H9 (cell line): ENCODE measurements around the gene LMF1. TPM values are rescaled to one million over a fixed set of nuclear protein-coding genes. Genes with fewer than 3 reads are reported as not detected.

Experiments
- DNase-seq: peaks from one replicate; pipeline ENCODE4 v3.0.0-alpha.2; 2017
- H2AFZ ChIP-seq: one replicate; pipeline ENCODE4 v1.6.1; 2013; ENCODE audit warnings: mild to moderate bottlenecking, low read length, control low read depth, moderate library complexity
- H2AK5ac ChIP-seq: 2 replicates; pipeline ENCODE4 v1.6.1; 2013; ENCODE audit warnings: low read length, control low read depth, mixed read lengths; ENCODE audit not compliant: insufficient read length
- H2BK120ac ChIP-seq: one replicate; pipeline ENCODE4 v1.6.1; 2013; ENCODE audit warnings: low read depth, mild to moderate bottlenecking, low read length, control low read depth, inconsistent platforms; ENCODE audit not compliant: poor library complexity, severe bottlenecking
- H2BK12ac ChIP-seq: 2 replicates; pipeline ENCODE4 v1.6.1; 2013; ENCODE audit warnings: low read length, control low read depth, mixed read lengths, low read depth; ENCODE audit not compliant: insufficient read length
- H2BK15ac ChIP-seq: 2 replicates; pipeline ENCODE4 v1.6.1; 2013; ENCODE audit warnings: low read depth, low read length, control low read depth
- H2BK20ac ChIP-seq: one replicate; pipeline ENCODE4 v1.6.1; 2013; ENCODE audit warnings: low read depth, mild to moderate bottlenecking, low read length, control low read depth, inconsistent platforms; ENCODE audit not compliant: poor library complexity, severe bottlenecking
- H2BK5ac ChIP-seq: 2 replicates; pipeline ENCODE4 v1.6.1; 2013; ENCODE audit warnings: low read length, control low read depth, mixed read lengths; ENCODE audit not compliant: insufficient read length
- H3K14ac ChIP-seq: 2 replicates; pipeline ENCODE4 v1.6.1; 2013; ENCODE audit warnings: low read length, control low read depth; ENCODE audit not compliant: insufficient read depth
- H3K18ac ChIP-seq: 2 replicates; pipeline ENCODE4 v1.6.1; 2013; ENCODE audit warnings: low read depth, mild to moderate bottlenecking, mixed read lengths, low read length, control low read depth; ENCODE audit not compliant: insufficient read length
- H3K23ac ChIP-seq: 2 replicates; pipeline ENCODE4 v1.6.1; 2013; ENCODE audit warnings: low read length, control low read depth, mixed read lengths, low read depth; ENCODE audit not compliant: insufficient read length
- H3K23me2 ChIP-seq: 2 replicates; pipeline ENCODE4 v1.6.1; 2013; ENCODE audit warnings: low read depth, mild to moderate bottlenecking, mixed read lengths, low read length, control low read depth; ENCODE audit not compliant: insufficient read length, poor library complexity, severe bottlenecking
- H3K27ac ChIP-seq: 2 replicates; pipeline ENCODE4 v1.5.1; 2013; ENCODE audit warnings: low read length, control low read depth, mixed read lengths, low read depth; ENCODE audit not compliant: insufficient read length
- H3K27me3 ChIP-seq: 2 replicates; pipeline ENCODE4 v1.6.1; 2013; ENCODE audit warnings: low read length, control low read depth, inconsistent platforms; ENCODE audit not compliant: insufficient read depth
- H3K4ac ChIP-seq: 2 replicates; pipeline ENCODE4 v1.6.1; 2013; ENCODE audit warnings: low read depth, mild to moderate bottlenecking, control low read depth, inconsistent platforms, low read length, moderate library complexity
- H3K4me1 ChIP-seq: 2 replicates; pipeline ENCODE4 v1.6.1; 2013; ENCODE audit warnings: low read length, control low read depth, inconsistent platforms; ENCODE audit not compliant: insufficient read depth
- H3K4me2 ChIP-seq: 2 replicates; pipeline ENCODE4 v1.6.1; 2013; ENCODE audit warnings: low read length, control low read depth, mixed read lengths; ENCODE audit not compliant: insufficient read length, insufficient read depth
- H3K56ac ChIP-seq: 2 replicates; pipeline ENCODE4 v1.6.1; 2013; ENCODE audit warnings: low read depth, mild to moderate bottlenecking, mixed read lengths, low read length, control low read depth; ENCODE audit not compliant: insufficient read length
- H3K79me1 ChIP-seq: 2 replicates; pipeline ENCODE4 v1.6.1; 2013; ENCODE audit warnings: low read depth, mild to moderate bottlenecking, moderate library complexity, low read length, control low read depth, inconsistent platforms; ENCODE audit not compliant: insufficient read depth, poor library complexity, severe bottlenecking
- H3K79me2 ChIP-seq: 2 replicates; pipeline ENCODE4 v1.6.1; 2013; ENCODE audit warnings: low read length, control low read depth, inconsistent platforms; ENCODE audit not compliant: insufficient read depth
- H3K9ac ChIP-seq: 2 replicates; pipeline ENCODE4 v1.6.1; 2013; ENCODE audit warnings: low read length, control low read depth, mixed read lengths; ENCODE audit not compliant: insufficient read length; ENCODE audit errors: extremely low read depth
- H3K9me3 ChIP-seq: one replicate; pipeline ENCODE4 v1.6.1; 2013; ENCODE audit warnings: low read depth, low read length, inconsistent platforms; ENCODE audit not compliant: control insufficient read depth
- H3T11ph ChIP-seq: one replicate; pipeline ENCODE4 v1.6.1; 2013; ENCODE audit warnings: mild to moderate bottlenecking, low read length, control low read depth, inconsistent platforms
- H4K20me1 ChIP-seq: one replicate; pipeline ENCODE4 v1.6.1; 2013; ENCODE audit not compliant: control insufficient read depth, insufficient read length, insufficient read depth
- H4K5ac ChIP-seq: 2 replicates; pipeline ENCODE4 v1.6.1; 2013; ENCODE audit warnings: low read depth, mild to moderate bottlenecking, mixed read lengths, low read length, control low read depth; ENCODE audit not compliant: insufficient read length
- H4K8ac ChIP-seq: replicated peaks from 2 replicates; pipeline ENCODE4 v1.6.1; 2013; ENCODE audit warnings: low read length, control low read depth, mixed read lengths, low read depth; ENCODE audit not compliant: insufficient read length
- H4K91ac ChIP-seq: 2 replicates; pipeline ENCODE4 v1.6.1; 2013; ENCODE audit warnings: low read depth, mild to moderate bottlenecking, moderate library complexity, mixed read lengths, low read length, control low read depth; ENCODE audit not compliant: insufficient read length
- H3K27ac Mint-ChIP-seq, 3 experiments: 2 replicates in 2 of 3; 3 replicates in 1 of 3; pipeline ENCODE4 v1.8.0; 2020 to 2021; ENCODE audit warnings: mixed read lengths in 3 of 3, mild to moderate bottlenecking in 1 of 3, moderate library complexity in 1 of 3
- H3K27me3 Mint-ChIP-seq: 2 replicates; pipeline ENCODE4 v1.8.0; 2021; ENCODE audit warnings: low read depth, mild to moderate bottlenecking, moderate library complexity, mixed read lengths
- H3K36me3 Mint-ChIP-seq, 3 experiments: 2 replicates in 2 of 3; 3 replicates in 1 of 3; pipeline ENCODE4 v1.8.0; 2020 to 2021; ENCODE audit warnings: low read depth in 3 of 3, mixed read lengths in 3 of 3; ENCODE audit not compliant: insufficient read depth in 1 of 3
- H3K4me1 Mint-ChIP-seq, 2 experiments: 2 replicates each; pipeline ENCODE4 v1.8.0; 2020; ENCODE audit warnings: mixed read lengths in 2 of 2
- H3K4me3 Mint-ChIP-seq, 2 experiments: 2 replicates in 1 of 2; 3 replicates in 1 of 2; pipeline ENCODE4 v1.8.0; 2020 to 2021; ENCODE audit warnings: mild to moderate bottlenecking in 2 of 2, mixed read lengths in 2 of 2, moderate library complexity in 1 of 2
- H3K9me3 Mint-ChIP-seq, 2 experiments: 2 replicates in 1 of 2; 3 replicates in 1 of 2; pipeline ENCODE4 v1.8.0; 2020; ENCODE audit warnings: mild to moderate bottlenecking in 2 of 2, mixed read lengths in 2 of 2, moderate library complexity in 1 of 2
- WGBS: extraction: QIAGEN DNeasy Blood & Tissue Kit; methylation state at CpG from one replicate; pipeline ENCODE4 v1.1.7; 2013; ENCODE audit warnings: missing lambda C conversion rate, low lambda C conversion rate, mixed read lengths; ENCODE audit not compliant: insufficient read length; ENCODE audit errors: extremely low coverage; 5-methylcytosine and 5-hydroxymethylcytosine counted together
- total RNA-seq: library from RNA; stranded (reverse); gene quantifications from 2 replicates; pipeline ENCODE4 v1.2.1, GENCODE V29; 2021
- TF ChIP-seq, protein P1 (sequence below): fragments of 200-600 bp; sonication (generic); conservative IDR thresholded peaks from 3 replicates; pipeline ENCODE4 v1.8.0; 2021; ENCODE audit warnings: antibody characterized with exemption, mild to moderate bottlenecking

The LMF1 gene
- total RNA-seq, 1 experiment from 2014 or later = 7.1 TPM

DNA sequence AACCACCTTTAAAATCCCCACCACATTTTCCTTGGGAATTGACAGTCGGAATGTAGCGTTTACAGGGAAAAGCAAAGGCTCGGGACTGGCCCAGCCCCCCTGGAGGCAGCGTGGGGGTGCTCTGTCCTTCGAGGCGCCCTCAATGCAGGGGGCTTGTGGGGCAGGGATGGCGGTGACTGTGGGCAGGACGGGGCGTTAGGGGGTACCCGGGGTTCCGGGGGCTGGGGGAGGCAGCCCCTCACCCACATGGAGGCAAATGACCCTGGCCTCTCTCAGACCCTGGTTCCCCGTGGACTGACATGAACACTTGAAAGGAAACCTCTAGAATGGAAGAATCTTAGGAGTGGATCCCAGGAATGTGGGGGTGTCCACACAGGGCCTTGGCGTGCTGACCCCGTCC, 91.9 kb downstream of the LMF1 start:
- no peaks in the 10 kb centered on the region for H3K9me3 Mint-ChIP-seq
- TF ChIP-seq, protein P1, sequence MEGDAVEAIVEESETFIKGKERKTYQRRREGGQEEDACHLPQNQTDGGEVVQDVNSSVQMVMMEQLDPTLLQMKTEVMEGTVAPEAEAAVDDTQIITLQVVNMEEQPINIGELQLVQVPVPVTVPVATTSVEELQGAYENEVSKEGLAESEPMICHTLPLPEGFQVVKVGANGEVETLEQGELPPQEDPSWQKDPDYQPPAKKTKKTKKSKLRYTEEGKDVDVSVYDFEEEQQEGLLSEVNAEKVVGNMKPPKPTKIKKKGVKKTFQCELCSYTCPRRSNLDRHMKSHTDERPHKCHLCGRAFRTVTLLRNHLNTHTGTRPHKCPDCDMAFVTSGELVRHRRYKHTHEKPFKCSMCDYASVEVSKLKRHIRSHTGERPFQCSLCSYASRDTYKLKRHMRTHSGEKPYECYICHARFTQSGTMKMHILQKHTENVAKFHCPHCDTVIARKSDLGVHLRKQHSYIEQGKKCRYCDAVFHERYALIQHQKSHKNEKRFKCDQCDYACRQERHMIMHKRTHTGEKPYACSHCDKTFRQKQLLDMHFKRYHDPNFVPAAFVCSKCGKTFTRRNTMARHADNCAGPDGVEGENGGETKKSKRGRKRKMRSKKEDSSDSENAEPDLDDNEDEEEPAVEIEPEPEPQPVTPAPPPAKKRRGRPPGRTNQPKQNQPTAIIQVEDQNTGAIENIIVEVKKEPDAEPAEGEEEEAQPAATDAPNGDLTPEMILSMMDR = no peak
- H4K91ac ChIP-seq = no peak overlapping the region
- no peak overlapping the region for H3K27ac Mint-ChIP-seq
- no peak overlapping the region for H2BK12ac ChIP-seq
- no peaks in the 10 kb centered on the region for H3K36me3 Mint-ChIP-seq
- H3K4me3 Mint-ChIP-seq = no peak overlapping the region
- H3K9ac ChIP-seq = no peak overlapping the region
- H3K4me1 Mint-ChIP-seq = peaks cover 0 to 5% of the 10 kb centered on the region in 2 experiments; a peak in 3 of 4 replicates
- no peak overlapping the region for H3K14ac ChIP-seq
- H2BK20ac ChIP-seq = no peak overlapping the region
- WGBS = no CpG with 5 or more reads among the region's 14 CpGs
- no peak overlapping the region for H3K18ac ChIP-seq
- no peak overlapping the region for H2BK5ac ChIP-seq
- no peaks in the 10 kb centered on the region for H4K20me1 ChIP-seq
- no peak overlapping the region for H3K56ac ChIP-seq
- H3K27me3 ChIP-seq = no peaks in the 10 kb centered on the region
- no peak overlapping the region for H3K27ac ChIP-seq
- no peak overlapping the region for H2BK120ac ChIP-seq
- H3K27me3 Mint-ChIP-seq = peaks cover 9% of the 10 kb centered on the region
- H2BK15ac ChIP-seq = no peak overlapping the region
- no peaks in the 10 kb centered on the region for H3K4me1 ChIP-seq
- no peaks in the 10 kb centered on the region for H3K9me3 ChIP-seq
- no peak overlapping the region for H3K4me2 ChIP-seq
- no peak overlapping the region for H3K23ac ChIP-seq
- H3K79me2 ChIP-seq = no peaks in the 10 kb centered on the region
- no peak overlapping the region for H3K4ac ChIP-seq
- no peak overlapping the region for H4K5ac ChIP-seq
- no peak for DNase-seq
- no peaks in the 10 kb centered on the region for H3K79me1 ChIP-seq
- no peak overlapping the region for H2AFZ ChIP-seq
- H3K23me2 ChIP-seq = no peaks in the 10 kb centered on the region
- no peak overlapping the region for H4K8ac ChIP-seq
- H3T11ph ChIP-seq = no peak overlapping the region
- H2AK5ac ChIP-seq = no peak overlapping the region
